ENCODE measurements around the gene TRIM8.

The TRIM8 gene

DNA sequence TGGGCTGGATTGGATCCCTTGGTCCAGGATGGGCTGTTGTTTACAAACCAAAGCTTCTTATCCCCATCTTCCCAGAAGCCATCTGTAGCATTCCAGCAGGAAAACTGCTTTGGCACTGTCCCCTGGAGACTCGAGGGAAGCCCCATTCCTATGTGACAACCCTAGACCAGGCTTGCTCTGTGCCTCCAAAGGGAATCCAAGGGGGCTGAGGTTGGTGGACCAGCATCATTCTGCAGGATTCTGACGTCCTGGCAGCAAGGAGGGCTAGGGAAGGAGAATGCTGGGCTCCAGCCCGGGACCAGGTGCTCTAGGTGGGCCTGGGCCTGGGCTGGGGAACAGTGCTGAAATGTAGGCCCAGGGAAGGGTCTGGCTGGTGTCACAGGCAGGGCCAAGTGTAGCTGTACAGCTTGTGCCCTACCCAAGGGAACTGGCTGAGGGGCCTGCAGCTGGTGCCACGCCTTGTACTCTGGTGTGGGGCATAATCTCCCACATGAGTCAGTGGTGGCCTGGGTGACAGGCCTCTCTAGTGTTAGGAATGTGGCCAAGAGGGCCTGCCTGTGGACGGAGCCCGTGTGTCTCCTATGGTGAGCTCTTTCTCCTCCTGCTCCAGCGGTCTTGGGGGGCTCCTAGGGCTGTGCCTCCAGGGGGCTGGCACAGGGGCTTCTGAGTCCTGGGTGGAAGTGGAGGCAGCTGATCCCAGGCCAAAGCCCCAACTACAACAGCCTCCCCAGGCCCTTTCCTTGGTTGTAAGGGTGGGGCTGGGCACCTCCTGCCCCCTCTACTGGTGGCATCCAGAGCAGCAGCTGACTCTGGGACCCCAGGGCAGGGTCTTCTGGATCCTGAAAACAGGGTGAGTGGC is 25.2 kb downstream of the TRIM8 start:
- peaks cover 36% of the 10 kb centered on the region for H3K4me1 Mint-ChIP-seq
- no peaks in the 10 kb centered on the region for H3K27me3 Mint-ChIP-seq
- no peaks in the 10 kb centered on the region for H3K9me3 Mint-ChIP-seq
- no peaks in the 10 kb centered on the region for H3K36me3 Mint-ChIP-seq
- H3K4me3 Mint-ChIP-seq, result no peak overlapping the region
- CTCF ChIA-PET, result interaction anchor here (1.0 to 3.3 kb wide), 7 partner anchors 9 to 43 kb away, joined by 4 to 14 read pairs (median 5); partner anchors contain the start of gene TRIM8
- no peak overlapping the region for H3K27ac Mint-ChIP-seq
- DNase-seq, result no peak

DNA sequence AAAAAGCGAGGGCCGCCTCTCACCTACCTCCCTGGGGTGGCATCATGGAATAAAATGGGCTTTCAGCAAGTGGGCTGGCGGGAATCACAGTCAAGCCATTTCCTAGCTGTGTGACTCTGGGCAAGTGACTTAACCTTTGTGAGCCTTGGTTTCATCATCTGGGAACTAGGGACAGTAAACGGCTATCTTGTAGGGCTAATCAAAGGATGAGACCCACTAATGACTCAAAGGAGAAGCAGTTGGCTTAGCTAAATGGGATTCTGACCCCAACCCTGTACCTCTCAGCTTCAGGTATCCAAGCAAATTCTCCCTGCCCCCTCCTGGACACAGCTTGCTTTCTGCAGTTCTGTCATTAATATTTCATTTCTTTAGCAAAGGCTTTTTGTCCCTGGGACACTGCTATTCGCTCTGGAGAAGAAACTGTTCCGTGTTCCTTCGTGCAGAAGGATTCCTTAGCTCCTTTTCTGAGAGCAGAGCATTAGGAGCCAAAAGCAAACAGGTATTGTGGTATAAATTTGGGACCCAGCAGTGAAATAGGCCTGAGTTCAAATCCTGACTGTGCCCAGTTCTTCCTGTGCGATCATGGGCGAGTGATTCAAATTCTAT is 25.9 kb downstream of the TRIM8 start:
- Mint-ChIP-seq H3K36me3 (no peaks in the 10 kb centered on the region), H3K27ac (no peak overlapping the region), H3K4me3 (no peak overlapping the region), H3K27me3 (no peaks in the 10 kb centered on the region), H3K4me1 (peaks cover 43% of the 10 kb centered on the region), H3K9me3 (no peaks in the 10 kb centered on the region)
- CTCF ChIA-PET, result interaction anchor here (1.0 to 3.3 kb wide), 7 partner anchors 8 to 42 kb away, joined by 4 to 14 read pairs (median 5); partner anchors contain the start of gene TRIM8
- DNase-seq, result no peak

DNA sequence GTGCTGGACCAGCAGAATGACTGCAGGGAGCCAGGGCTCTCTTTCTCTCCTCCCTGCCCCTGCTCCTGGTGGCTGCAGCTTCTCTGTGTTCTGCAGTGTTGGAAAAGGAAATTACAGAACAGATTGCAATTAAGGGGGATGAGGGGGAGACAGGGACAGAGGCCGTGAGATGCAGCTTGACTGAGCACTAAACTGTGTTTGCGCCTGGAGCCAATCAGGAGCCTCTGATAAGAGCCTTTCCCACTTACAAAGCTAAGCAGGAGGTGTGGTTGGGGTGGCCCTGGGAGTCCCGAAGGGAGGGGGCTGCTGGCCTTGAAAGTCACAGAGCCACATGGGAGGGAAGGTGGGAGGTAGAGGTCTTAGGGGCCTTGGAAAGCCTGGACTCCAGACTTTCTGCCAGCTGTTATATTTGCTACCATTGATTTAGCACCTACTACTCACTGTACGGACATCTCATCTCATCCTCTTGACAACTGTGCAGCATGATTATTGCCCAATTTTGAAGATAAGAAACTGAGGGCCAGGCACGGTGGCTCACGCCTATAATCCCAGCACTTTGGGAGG is 26.7 kb downstream of the TRIM8 start:
- Mint-ChIP-seq H3K27ac (no peak overlapping the region), H3K36me3 (no peaks in the 10 kb centered on the region), H3K27me3 (no peaks in the 10 kb centered on the region), H3K4me3 (no peak overlapping the region), H3K9me3 (no peaks in the 10 kb centered on the region), H3K4me1 (peaks cover 51% of the 10 kb centered on the region)
- CTCF ChIA-PET, result interaction anchor here (1.1 to 3.3 kb wide), 6 partner anchors 9 to 43 kb away, joined by 3 to 14 read pairs (median 8); partner anchors contain the start of genes ARL3 and TRIM8
- no peak for DNase-seq

DNA sequence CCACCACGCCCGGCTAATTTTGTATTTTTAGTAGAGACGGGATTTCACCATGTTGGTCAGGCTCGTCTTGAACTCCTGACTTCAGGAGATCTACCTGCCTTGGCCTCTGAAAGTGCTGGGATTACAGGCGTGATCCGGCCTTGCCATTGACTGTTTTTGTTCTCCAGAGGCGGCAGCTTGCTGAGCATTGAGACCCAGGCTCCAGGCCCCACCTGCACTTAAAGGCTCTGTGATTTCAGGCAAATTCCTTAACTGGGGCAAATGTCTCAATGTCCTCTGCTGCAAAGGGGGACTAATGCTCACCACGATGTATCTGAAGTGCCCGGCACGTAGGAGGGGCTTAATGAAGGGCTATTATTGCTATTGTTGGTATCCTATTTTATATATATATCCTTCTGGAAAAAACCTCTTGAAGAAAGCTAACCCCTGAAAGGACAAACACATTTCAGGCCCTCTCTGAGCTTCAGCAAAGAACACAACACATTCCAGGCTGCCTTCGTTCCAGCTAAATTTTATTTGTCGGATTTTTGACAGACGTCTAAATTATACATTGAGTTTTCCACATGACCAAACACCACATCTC is 29.0 kb downstream of the TRIM8 start:
- no peak for DNase-seq
- Mint-ChIP-seq H3K36me3 (no peaks in the 10 kb centered on the region), H3K27me3 (no peaks in the 10 kb centered on the region), H3K9me3 (no peaks in the 10 kb centered on the region), H3K4me1 (peaks cover 54% of the 10 kb centered on the region), H3K4me3 (peak overlapping the region; percentile 73), H3K27ac (peak overlapping the region; percentile 76)
- CTCF ChIA-PET, result interaction anchor here (0.9 to 2.4 kb wide), 7 partner anchors 12 to 169 kb away, joined by 3 to 6 read pairs (median 4); partner anchors contain the start of gene SUFU

DNA sequence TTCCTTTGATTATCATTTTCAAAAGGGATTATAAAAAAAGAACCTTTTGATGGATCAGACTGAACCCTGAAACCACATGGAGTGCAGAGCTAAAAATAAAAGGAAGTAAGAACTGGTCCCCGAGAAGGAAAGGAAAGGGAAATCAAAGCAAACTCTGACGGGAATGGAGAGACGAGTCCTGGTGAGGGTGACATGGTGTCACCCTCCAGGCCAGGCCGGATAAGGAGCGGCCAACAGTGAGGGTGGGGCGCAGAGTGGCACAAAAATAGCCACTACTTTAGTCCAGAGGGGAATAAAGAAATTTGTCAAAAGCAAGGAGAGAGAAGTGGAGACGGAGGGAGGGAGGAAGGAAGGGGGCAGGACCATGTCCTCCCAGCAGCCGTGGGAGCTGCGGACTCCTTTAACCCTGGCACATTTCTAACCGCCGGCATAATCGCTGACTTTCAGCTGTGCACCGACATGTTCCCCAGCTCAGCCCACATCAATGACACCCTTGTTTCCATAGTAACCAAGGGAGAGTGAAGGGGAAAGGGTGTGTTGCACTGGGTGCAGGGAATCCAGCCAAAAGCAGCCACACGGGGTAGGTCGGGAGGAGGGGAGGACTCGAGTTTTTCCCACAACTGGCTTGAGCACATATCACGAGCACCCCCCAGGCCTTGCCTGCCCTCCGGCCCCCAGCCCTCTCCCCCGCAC is 29.7 kb downstream of the TRIM8 start:
- DNase-seq, result peak; percentile 90
- Mint-ChIP-seq H3K9me3 (no peaks in the 10 kb centered on the region), H3K36me3 (no peaks in the 10 kb centered on the region), H3K4me1 (peaks cover 52% of the 10 kb centered on the region), H3K27ac (peak overlapping the region; percentile 76), H3K4me3 (peak overlapping the region; percentile 73), H3K27me3 (no peaks in the 10 kb centered on the region)
- CTCF ChIA-PET, result interaction anchor here (0.9 to 2.4 kb wide), 12 partner anchors 10 to 169 kb away, joined by 3 to 9 read pairs (median 4); partner anchors contain the start of gene SUFU

DNA sequence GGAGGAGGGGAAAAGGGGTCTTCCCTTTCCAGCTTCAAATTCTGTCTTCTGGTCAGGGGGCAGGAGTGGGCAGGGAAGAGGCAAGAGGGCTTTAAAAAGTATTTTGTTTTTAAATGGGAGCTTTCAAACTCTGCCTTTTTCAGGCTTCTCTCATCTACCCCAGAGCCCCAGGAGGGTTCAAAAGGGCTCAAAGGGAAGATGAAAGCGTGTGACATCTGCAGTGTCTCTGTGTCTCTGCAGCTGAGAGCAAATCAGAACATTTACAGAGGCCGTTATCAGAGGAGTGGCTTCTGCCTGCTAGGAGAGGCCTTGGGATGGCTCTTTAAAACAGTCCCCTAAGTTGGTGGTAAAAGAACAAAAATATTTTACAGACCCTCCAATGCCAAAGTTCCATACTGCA is 30.3 kb downstream of the TRIM8 start:
- Mint-ChIP-seq H3K27ac (peak overlapping the region; percentile 76), H3K36me3 (no peaks in the 10 kb centered on the region), H3K9me3 (no peaks in the 10 kb centered on the region), H3K4me3 (peak overlapping the region; percentile 73), H3K4me1 (peaks cover 49% of the 10 kb centered on the region), H3K27me3 (no peaks in the 10 kb centered on the region)
- CTCF ChIA-PET, result interaction anchor here (0.9 to 2.4 kb wide), 11 partner anchors 11 to 170 kb away, joined by 3 to 9 read pairs (median 4); partner anchors contain the start of gene SUFU
- DNase-seq, result peak; percentile 51

DNA sequence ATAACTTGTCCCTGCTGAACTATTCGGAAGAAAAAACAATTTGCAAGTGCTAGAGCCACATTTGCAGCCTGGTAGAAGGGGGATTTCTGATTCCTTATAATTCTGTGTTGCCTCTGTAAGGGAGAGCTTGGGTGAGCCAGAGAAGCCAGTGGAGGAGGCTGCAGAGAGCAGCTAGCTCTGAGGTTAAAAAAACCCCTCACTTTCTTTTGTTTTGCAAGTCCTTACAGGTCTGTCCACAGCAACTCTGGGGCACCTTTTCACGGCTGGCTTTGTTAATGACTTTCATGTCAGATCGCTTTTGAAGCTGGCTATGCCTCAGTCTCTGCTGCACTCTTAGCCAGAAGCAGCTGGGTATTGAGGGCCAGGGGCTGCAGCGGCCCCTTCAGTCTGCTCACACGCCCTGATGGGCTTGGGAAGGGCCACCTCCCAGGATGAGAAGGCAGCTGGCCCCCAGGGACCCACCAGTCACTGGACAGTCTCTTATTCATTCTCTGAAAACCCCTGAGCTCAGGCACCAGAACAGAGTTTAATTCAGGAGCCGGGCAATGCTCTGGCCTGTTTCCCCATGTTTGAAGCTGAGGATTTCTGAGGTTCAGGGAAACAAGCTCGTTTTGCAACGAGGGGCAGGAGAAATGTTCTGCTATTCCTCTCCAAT is 30.9 kb downstream of the TRIM8 start:
- Mint-ChIP-seq H3K27me3 (no peaks in the 10 kb centered on the region), H3K27ac (peak overlapping the region; percentile 76), H3K4me1 (peaks cover 47% of the 10 kb centered on the region), H3K36me3 (no peaks in the 10 kb centered on the region), H3K4me3 (peak overlapping the region; percentile 73), H3K9me3 (no peaks in the 10 kb centered on the region)
- CTCF ChIA-PET, result interaction anchor here (0.6 to 2.4 kb wide), 12 partner anchors 11 to 177 kb away, joined by 3 to 9 read pairs (median 4); partner anchors contain the start of genes ARL3, SFXN2, SUFU and TRIM8
- no peak for DNase-seq

DNA sequence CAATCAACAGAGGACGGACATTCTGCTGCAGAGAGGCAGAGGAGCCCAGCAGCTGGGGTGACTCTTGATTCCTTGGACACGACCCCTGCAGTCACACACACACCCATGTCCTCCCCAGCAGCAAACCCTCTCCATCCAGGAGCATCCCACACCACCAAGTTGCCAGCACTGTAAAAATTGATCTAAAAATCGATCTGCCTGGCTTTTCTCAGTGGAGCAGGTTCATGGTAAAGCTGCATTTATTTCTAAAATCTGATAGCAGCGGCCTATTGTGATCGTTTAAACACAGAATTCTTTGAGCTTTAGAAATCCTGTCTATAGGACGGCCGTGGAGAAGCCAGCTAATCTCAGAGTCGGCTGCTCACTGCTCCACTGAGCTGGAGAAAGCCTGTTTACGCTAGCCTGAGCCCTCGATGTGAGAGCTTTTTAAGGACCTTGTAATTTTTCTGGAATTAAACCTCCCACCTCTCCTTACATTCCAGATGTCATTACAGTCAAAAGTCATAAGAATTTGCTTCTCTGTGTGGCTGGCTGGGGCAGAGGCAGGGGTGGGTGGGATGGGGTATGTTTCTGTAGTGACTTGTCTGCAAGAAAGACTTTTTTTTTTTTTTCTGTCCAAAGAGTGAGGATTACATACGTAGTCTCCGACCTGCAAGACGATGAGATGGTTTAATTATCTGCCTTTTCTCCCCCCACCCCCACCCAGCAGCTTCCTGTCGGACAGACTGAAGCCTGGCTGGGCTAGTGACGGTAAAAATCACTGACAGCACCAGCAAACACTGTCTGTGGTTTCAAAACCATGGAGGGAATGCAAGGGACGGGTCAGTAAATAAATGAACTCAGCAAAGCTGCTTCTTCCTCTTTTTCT is 31.6 kb downstream of the TRIM8 start:
- Mint-ChIP-seq H3K27me3 (no peaks in the 10 kb centered on the region), H3K27ac (no peak overlapping the region), H3K4me3 (no peak overlapping the region), H3K36me3 (no peaks in the 10 kb centered on the region), H3K4me1 (peaks cover 51% of the 10 kb centered on the region), H3K9me3 (no peaks in the 10 kb centered on the region)
- CTCF ChIA-PET, result interaction anchor here (0.6 to 2.4 kb wide), 7 partner anchors 12 to 178 kb away, joined by 3 to 9 read pairs (median 5); partner anchors contain the start of genes ARL3, SFXN2 and TRIM8
- no peak for DNase-seq

DNA sequence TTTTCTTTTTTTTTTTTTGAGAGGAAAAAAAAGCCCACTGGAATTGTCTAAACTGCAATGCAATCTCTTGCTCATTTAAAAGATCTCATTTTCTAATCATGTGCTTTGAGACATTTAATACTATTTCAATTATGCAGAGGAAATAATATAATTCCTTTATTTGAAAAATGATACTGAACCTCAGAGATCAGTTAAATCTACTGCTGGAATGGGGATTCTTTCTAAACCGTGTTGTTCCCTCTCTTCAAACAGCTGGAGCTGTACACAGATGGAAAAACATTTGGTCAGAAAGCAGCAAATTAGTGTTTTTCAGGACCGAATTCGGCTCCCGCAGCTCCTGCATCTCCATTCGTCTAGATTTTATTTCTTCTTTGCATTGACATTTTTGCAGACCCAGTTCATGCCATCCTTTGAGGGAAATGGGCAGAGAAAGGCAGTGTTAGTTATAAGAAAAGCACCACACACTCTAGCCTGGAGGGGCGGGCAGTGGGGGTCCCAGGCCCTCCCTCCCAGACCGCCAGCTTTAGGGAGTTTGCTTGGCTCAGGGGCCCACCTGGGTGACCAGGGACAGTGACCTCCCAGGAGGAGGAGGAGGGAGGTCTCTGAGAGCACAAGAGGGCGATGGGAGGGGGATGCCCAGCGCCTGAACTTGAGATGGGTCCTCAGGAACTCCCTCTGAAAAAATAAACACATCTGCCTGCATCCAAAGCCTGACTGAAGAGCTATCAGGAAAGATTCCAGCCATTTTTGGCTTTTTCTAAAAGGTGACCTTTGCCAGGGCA is 32.4 kb downstream of the TRIM8 start:
- CTCF ChIA-PET, result interaction anchor here (1.2 to 3.8 kb wide), 3 partner anchors 32 to 37 kb away, joined by 5 to 15 read pairs (median 5); partner anchors contain the start of genes ARL3, SFXN2 and TRIM8
- DNase-seq, result no peak
- Mint-ChIP-seq H3K4me3 (no peak overlapping the region), H3K36me3 (peaks cover 2% of the 10 kb centered on the region), H3K4me1 (peaks cover 56% of the 10 kb centered on the region), H3K27me3 (no peaks in the 10 kb centered on the region), H3K9me3 (no peaks in the 10 kb centered on the region), H3K27ac (no peak overlapping the region)

DNA sequence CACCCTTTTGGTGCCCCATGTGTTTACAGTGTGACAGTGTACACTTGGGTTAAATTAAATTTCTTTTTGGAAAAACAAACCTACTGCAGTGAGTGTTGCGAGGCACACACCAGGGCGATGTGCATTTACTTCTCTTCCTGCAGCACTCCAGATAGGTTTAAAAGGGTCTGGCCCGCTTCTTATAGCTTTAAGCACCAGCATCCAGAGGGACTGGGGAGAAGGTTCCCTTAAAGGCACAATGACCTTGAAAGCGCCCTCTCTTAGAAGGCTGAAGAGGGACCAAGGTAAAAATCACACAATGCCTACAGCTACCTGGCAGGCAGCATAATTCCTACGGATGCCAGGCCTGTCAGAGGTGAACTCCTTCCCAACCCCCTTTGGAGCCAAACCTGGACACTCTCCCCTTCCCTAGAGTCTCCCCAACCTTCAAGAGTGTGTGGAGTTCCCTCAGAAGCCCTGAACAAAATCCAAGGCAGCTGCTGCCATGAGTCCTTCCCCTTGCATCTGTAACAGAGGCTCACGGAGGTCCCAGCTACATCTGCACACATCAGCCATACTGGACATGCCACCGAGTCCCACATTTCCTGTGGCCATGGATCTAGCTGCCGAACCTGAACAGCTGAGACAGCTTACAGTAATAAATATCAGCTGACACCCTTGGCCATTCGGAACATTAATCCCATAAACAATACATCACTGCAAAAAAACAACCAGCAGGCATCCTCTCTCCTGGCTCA is 33.2 kb downstream of the TRIM8 start:
- no peaks in the 10 kb centered on the region for H3K9me3 Mint-ChIP-seq
- no peak overlapping the region for H3K4me3 Mint-ChIP-seq
- H3K27ac Mint-ChIP-seq, result no peak overlapping the region
- DNase-seq, result no peak
- peaks cover 63% of the 10 kb centered on the region for H3K4me1 Mint-ChIP-seq
- CTCF ChIA-PET, result interaction anchor here (0.8 to 3.8 kb wide), 2 partner anchors 8 to 36 kb away, joined by 4 to 15 read pairs; partner anchors contain the start of genes ARL3 and SFXN2
- H3K36me3 Mint-ChIP-seq, result peaks cover 2% of the 10 kb centered on the region
- no peaks in the 10 kb centered on the region for H3K27me3 Mint-ChIP-seq

DNA sequence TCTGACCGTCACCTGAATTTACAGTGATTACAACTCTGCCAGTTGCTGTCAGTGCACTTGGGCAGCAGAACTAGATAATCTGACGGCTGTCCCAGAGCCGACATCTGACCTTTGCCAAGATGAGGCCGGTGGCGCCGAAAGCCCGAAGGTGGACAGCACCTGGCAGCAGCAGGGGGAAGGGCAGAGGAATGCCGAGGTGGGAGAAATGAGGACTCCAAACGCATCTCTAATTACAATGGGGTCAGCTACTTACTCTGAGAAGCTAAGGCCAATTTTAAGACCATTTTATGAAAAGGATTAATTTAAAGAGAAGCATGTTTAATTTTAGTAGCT is 33.8 kb downstream of the TRIM8 start:
- no peak for DNase-seq
- H3K4me3 Mint-ChIP-seq, result no peak overlapping the region
- H3K4me1 Mint-ChIP-seq, result peaks cover 59% of the 10 kb centered on the region
- H3K27ac Mint-ChIP-seq, result no peak overlapping the region
- H3K9me3 Mint-ChIP-seq, result no peaks in the 10 kb centered on the region
- H3K36me3 Mint-ChIP-seq, result peaks cover 2% of the 10 kb centered on the region
- CTCF ChIA-PET, result interaction anchor here (0.8 to 3.8 kb wide), 3 partner anchors 8 to 35 kb away, joined by 4 to 15 read pairs (median 4); partner anchors contain the start of genes ARL3 and SFXN2
- no peaks in the 10 kb centered on the region for H3K27me3 Mint-ChIP-seq
